ENCODE measurements around the gene OR4D2.

The OR4D2 gene

GRCh38 chr17:58210922-58211321 lies 44.1 kb downstream of the OR4D2 start:
- DNase-seq (ENCODE audit: low read depth): no peak

GRCh38 chr17:58215685-58216084 lies 48.9 kb downstream of the OR4D2 start:
- no peak for DNase-seq (ENCODE audit: low read depth)

- DNase-seq (ENCODE audit: low read depth): no peak
Measured at GRCh38 chr17:58217766-58218165, 51.0 kb downstream of the OR4D2 start.

GRCh38 chr17:58219007-58219788 lies 52.4 kb downstream of the OR4D2 start, which contains the start of gene MKS1:
TSS of gene MKS1 (minus strand) at chr17:58219255. CDS start at chr17:58219230, 25 bp downstream.
- peak; percentile 36 for DNase-seq (ENCODE audit: low read depth)

- DNase-seq (ENCODE audit: low read depth): no peak
Measured at GRCh38 chr17:58219789-58220183, 53.0 kb downstream of the OR4D2 start.
